ENCODE data around the gene KRT74. TPM values are rescaled to one million over a fixed set of nuclear protein-coding genes. Genes with fewer than 3 reads are reported as not detected.

The KRT74 gene
- total RNA-seq, 1 donor from 2014 or later, result not detected

GRCh38 chr12:52579468-52580465 lies 6.1 kb upstream of the KRT74 start:
- H3K9me3 Mint-ChIP-seq, result no peaks in the 10 kb centered on the region
- H3K36me3 Mint-ChIP-seq (ENCODE audit: low read depth), result no peaks in the 10 kb centered on the region
- peaks cover 8% of the 10 kb centered on the region for H3K27me3 Mint-ChIP-seq (ENCODE audit: insufficient read depth)
- intact Hi-C loops (cut with micrococcal nuclease), result loop anchor here (5.0 kb wide), 1 partner anchor 113 kb away; no protein-coding TSS in a partner anchor
- no peak for DNase-seq (ENCODE audit: low spot score)
- no peak overlapping the region for H3K27ac Mint-ChIP-seq
- no peak overlapping the region for H3K4me3 Mint-ChIP-seq
- peaks cover 7% of the 10 kb centered on the region for H3K4me1 Mint-ChIP-seq (ENCODE audit: low read depth)

- no peak for DNase-seq (ENCODE audit: low spot score)
- no peak overlapping the region for H3K27ac Mint-ChIP-seq
- peaks cover 6% of the 10 kb centered on the region for H3K4me1 Mint-ChIP-seq (ENCODE audit: low read depth)
- intact Hi-C loops (cut with micrococcal nuclease), result no loop called here
- H3K27me3 Mint-ChIP-seq (ENCODE audit: insufficient read depth), result peaks cover 8% of the 10 kb centered on the region
- H3K9me3 Mint-ChIP-seq, result no peaks in the 10 kb centered on the region
- H3K36me3 Mint-ChIP-seq (ENCODE audit: low read depth), result no peaks in the 10 kb centered on the region
- H3K4me3 Mint-ChIP-seq, result no peak overlapping the region
These were observed 4.8 kb upstream of the KRT74 start for GRCh38 chr12:52578469-52578868.

- no peaks in the 10 kb centered on the region for H3K4me1 Mint-ChIP-seq (ENCODE audit: low read depth)
- intact Hi-C loops (cut with micrococcal nuclease), result no loop called here
- H3K4me3 Mint-ChIP-seq, result no peak overlapping the region
- no peaks in the 10 kb centered on the region for H3K36me3 Mint-ChIP-seq (ENCODE audit: low read depth)
- H3K27me3 Mint-ChIP-seq (ENCODE audit: insufficient read depth), result peaks cover 8% of the 10 kb centered on the region
- DNase-seq (ENCODE audit: low spot score), result no peak
- H3K9me3 Mint-ChIP-seq, result no peaks in the 10 kb centered on the region
- H3K27ac Mint-ChIP-seq, result no peak overlapping the region
These were observed 3.7 kb upstream of the KRT74 start for GRCh38 chr12:52577316-52577715.

GRCh38 chr12:52575948-52576347 lies 2.3 kb upstream of the KRT74 start:
- peaks cover 5% of the 10 kb centered on the region for H3K27me3 Mint-ChIP-seq (ENCODE audit: insufficient read depth)
- no peaks in the 10 kb centered on the region for H3K4me1 Mint-ChIP-seq (ENCODE audit: low read depth)
- intact Hi-C loops (cut with micrococcal nuclease), result no loop called here
- H3K4me3 Mint-ChIP-seq, result no peak overlapping the region
- no peaks in the 10 kb centered on the region for H3K9me3 Mint-ChIP-seq
- no peak for DNase-seq (ENCODE audit: low spot score)
- no peaks in the 10 kb centered on the region for H3K36me3 Mint-ChIP-seq (ENCODE audit: low read depth)
- H3K27ac Mint-ChIP-seq, result no peak overlapping the region

- no peak overlapping the region for H3K4me3 Mint-ChIP-seq
- no peak for DNase-seq (ENCODE audit: low spot score)
- H3K27me3 Mint-ChIP-seq (ENCODE audit: insufficient read depth), result peaks cover 5% of the 10 kb centered on the region
- H3K27ac Mint-ChIP-seq, result no peak overlapping the region
- no peaks in the 10 kb centered on the region for H3K9me3 Mint-ChIP-seq
- H3K36me3 Mint-ChIP-seq (ENCODE audit: low read depth), result no peaks in the 10 kb centered on the region
- no peaks in the 10 kb centered on the region for H3K4me1 Mint-ChIP-seq (ENCODE audit: low read depth)
- intact Hi-C loops (cut with micrococcal nuclease), result no loop called here
These were observed 1.6 kb upstream of the KRT74 start for GRCh38 chr12:52575256-52575655.

- intact Hi-C loops (cut with micrococcal nuclease), result no loop called here
- Mint-ChIP-seq H3K36me3 (ENCODE audit: low read depth) (no peaks in the 10 kb centered on the region), H3K27ac (no peak overlapping the region), H3K4me3 (no peak overlapping the region), H3K9me3 (no peaks in the 10 kb centered on the region), H3K27me3 (ENCODE audit: insufficient read depth) (peaks cover under 1% of the 10 kb centered on the region), H3K4me1 (ENCODE audit: low read depth) (no peaks in the 10 kb centered on the region)
- no peak for DNase-seq (ENCODE audit: low spot score)
These were observed 337 bp downstream of the KRT74 start for GRCh38 chr12:52573306-52573705.

GRCh38 chr12:52570511-52570910 lies 3.1 kb downstream of the KRT74 start:
- intact Hi-C loops (cut with micrococcal nuclease), result no loop called here
- DNase-seq (ENCODE audit: low spot score), result no peak
- no peaks in the 10 kb centered on the region for H3K4me1 Mint-ChIP-seq (ENCODE audit: low read depth)
- no peak overlapping the region for H3K27ac Mint-ChIP-seq
- peaks cover 8% of the 10 kb centered on the region for H3K27me3 Mint-ChIP-seq (ENCODE audit: insufficient read depth)
- no peaks in the 10 kb centered on the region for H3K9me3 Mint-ChIP-seq
- no peak overlapping the region for H3K4me3 Mint-ChIP-seq
- H3K36me3 Mint-ChIP-seq (ENCODE audit: low read depth), result no peaks in the 10 kb centered on the region

- Mint-ChIP-seq H3K27ac (no peak overlapping the region), H3K9me3 (no peaks in the 10 kb centered on the region), H3K27me3 (ENCODE audit: insufficient read depth) (peaks cover 20% of the 10 kb centered on the region), H3K4me3 (no peak overlapping the region), H3K4me1 (ENCODE audit: low read depth) (no peaks in the 10 kb centered on the region), H3K36me3 (ENCODE audit: low read depth) (no peaks in the 10 kb centered on the region)
- intact Hi-C loops (cut with micrococcal nuclease), result no loop called here
- DNase-seq (ENCODE audit: low spot score), result no peak
These were observed 5.5 kb downstream of the KRT74 start for GRCh38 chr12:52568111-52568510.

DNA sequence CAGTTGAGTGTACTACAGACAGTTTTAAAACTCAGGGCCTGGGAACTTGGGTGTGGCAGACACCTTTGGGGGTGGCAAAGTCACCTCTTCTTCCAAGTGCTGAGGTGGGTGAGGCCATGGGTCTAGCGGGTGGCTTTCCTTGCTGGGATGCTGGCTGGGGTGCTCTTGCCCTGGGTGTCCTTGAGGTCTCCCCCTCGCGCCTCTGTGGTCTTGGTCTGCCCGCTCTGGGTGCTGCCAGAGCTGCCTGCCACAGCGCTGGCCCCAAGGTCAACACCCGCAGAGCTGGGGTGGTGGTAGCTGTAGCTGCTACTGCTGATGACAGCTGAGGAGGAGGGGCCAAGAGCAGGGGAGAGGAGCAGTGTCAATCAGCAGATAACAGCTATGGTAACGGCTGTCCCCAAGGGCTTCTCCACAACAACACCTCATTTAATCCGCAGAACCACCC lies 6.8 kb downstream of the KRT74 start:
- DNase-seq (ENCODE audit: low spot score), result no peak

GRCh38 chr12:52564582-52564981 lies 9.1 kb downstream of the KRT74 start:
- no peaks in the 10 kb centered on the region for H3K36me3 Mint-ChIP-seq (ENCODE audit: low read depth)
- H3K4me3 Mint-ChIP-seq, result no peak overlapping the region
- no peak overlapping the region for H3K27ac Mint-ChIP-seq
- H3K4me1 Mint-ChIP-seq (ENCODE audit: low read depth), result no peaks in the 10 kb centered on the region
- no peaks in the 10 kb centered on the region for H3K9me3 Mint-ChIP-seq
- H3K27me3 Mint-ChIP-seq (ENCODE audit: insufficient read depth), result peaks cover 25% of the 10 kb centered on the region
- intact Hi-C loops (cut with micrococcal nuclease), result no loop called here
- DNase-seq (ENCODE audit: low spot score), result no peak

More for the DNA sequence above, 6.8 kb downstream of the KRT74 start:
- intact Hi-C loops (cut with micrococcal nuclease), result no loop called here
- Mint-ChIP-seq H3K4me1 (ENCODE audit: low read depth) (no peaks in the 10 kb centered on the region), H3K27ac (no peak overlapping the region), H3K36me3 (ENCODE audit: low read depth) (no peaks in the 10 kb centered on the region), H3K4me3 (no peak overlapping the region), H3K9me3 (no peaks in the 10 kb centered on the region), H3K27me3 (ENCODE audit: insufficient read depth) (peaks cover 22% of the 10 kb centered on the region)

- Mint-ChIP-seq H3K27me3 (ENCODE audit: insufficient read depth) (peaks cover 28% of the 10 kb centered on the region), H3K4me3 (no peak overlapping the region), H3K4me1 (ENCODE audit: low read depth) (no peaks in the 10 kb centered on the region), H3K36me3 (ENCODE audit: low read depth) (no peaks in the 10 kb centered on the region), H3K27ac (no peak overlapping the region), H3K9me3 (no peaks in the 10 kb centered on the region)
- intact Hi-C loops (cut with micrococcal nuclease), result no loop called here
- DNase-seq (ENCODE audit: low spot score), result no peak
These were observed 11.7 kb downstream of the KRT74 start for GRCh38 chr12:52561880-52562449.

- intact Hi-C loops (cut with micrococcal nuclease), result no loop called here
- Mint-ChIP-seq H3K36me3 (ENCODE audit: low read depth) (no peaks in the 10 kb centered on the region), H3K27ac (no peak overlapping the region)
These were observed 13.7 kb downstream of the KRT74 start for GRCh38 chr12:52559979-52560378.

GRCh38 chr12:52558781-52559445 lies 14.7 kb downstream of the KRT74 start:
- H3K4me3 Mint-ChIP-seq, result no peak overlapping the region
- no peak for DNase-seq (ENCODE audit: low spot score)
- H3K27me3 Mint-ChIP-seq (ENCODE audit: insufficient read depth), result peaks cover 21% of the 10 kb centered on the region
- intact Hi-C loops (cut with micrococcal nuclease), result no loop called here
- no peaks in the 10 kb centered on the region for H3K36me3 Mint-ChIP-seq (ENCODE audit: low read depth)
- H3K4me1 Mint-ChIP-seq (ENCODE audit: low read depth), result no peaks in the 10 kb centered on the region
- H3K27ac Mint-ChIP-seq, result no peak overlapping the region
- H3K9me3 Mint-ChIP-seq, result no peaks in the 10 kb centered on the region

More at GRCh38 chr12:52559979-52560378, 13.7 kb downstream of the KRT74 start:
- Mint-ChIP-seq H3K9me3 (no peaks in the 10 kb centered on the region), H3K4me1 (ENCODE audit: low read depth) (no peaks in the 10 kb centered on the region), H3K27me3 (ENCODE audit: insufficient read depth) (peaks cover 26% of the 10 kb centered on the region), H3K4me3 (no peak overlapping the region)
- no peak for DNase-seq (ENCODE audit: low spot score)
